ENCODE results near the gene GPR146.

GPR146 gene

GRCh38 chr7:1046722-1047679 lies 2.7 kb downstream of the GPR146 start:
- DNase-seq: peak; percentile 48

DNA sequence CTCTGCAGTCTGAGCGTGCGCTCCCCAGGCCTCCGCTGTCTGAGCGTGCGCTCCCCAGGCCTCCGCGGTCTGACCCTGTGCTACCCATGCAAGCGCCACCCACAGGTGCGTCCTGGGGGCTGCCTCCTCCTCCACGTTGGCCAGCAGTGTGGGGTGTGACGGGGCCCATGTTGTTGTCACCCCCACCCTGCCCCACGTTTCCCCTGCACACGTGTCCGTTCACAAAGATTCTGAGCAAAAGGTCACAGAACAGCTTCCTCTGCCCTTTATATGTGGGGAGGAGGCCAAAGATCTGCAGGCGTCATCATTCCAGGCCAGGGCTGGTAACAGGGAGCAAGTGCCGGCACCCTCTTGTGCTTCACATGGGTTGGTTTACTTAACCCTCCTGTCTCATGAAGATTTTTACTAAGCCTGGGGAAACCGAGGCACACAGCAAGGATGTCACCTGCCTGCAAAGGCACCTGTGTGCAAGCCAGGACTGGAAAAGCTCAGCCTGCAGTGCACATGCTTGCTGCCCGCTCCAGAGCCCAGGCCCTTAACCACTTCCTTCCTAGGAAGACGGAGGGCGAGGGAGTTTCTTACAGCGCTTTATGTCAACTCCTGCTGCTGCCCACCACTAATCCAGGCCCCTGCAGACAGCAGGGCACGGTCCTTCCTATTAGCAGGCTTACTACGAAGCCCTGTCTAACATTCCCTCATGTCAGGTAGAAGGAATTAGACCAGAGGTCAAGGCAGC lies 4.8 kb downstream of the GPR146 start:
- DNase-seq: no peak

DNA sequence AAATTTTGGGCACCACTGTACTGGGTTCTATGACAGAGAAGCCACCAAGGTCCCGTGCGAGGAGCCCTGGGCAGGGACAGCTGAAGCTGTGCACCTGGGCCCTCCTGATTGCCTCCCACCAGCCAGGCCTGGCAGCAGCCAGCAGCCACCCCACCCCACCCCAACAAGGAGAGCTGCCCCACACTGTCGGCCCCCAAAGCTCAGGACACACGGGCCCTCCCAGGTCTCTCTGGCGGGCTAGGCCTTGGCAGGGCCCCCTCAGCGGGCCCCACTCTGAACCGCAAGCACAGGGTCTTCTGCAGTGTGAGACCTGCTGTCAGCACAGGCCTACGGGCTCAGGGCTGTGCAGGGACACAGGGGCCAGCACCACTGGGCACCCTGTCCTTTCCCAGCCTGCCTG lies 5.5 kb downstream of the GPR146 start:
- no peak for DNase-seq

DNA sequence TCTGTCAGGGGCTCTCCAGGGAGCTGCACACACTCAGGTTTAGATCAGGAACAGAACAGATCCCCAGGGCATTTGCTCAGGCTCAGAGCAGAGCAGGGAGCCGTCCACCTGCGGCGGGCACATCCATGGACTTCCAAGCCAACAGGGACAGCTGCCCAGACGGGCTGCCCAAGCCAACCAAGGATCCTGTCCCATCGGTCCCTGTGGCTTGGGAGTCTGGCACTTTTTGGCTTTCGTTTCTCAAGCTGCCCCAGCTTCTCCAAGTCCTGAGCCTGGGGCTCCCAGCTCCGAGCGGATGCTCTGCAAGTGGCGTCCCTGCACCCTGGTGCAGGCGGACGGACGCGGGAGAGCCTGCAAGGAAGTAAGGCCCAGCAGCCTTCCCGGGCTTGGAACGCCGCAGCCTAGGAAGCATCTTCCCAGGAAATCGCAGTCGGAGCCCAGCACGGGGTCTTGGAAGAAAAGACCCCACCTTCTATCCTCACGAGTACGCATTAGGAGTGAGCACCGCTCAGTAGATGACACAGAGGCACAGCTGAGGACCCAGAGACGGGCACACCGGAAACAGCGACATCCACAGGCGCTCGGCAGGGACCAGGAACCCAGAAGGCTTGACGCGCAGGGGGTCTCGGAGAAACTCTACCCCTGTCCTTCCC lies 6.0 kb downstream of the GPR146 start:
- DNase-seq: no peak

GRCh38 chr7:1050956-1051690 lies 6.8 kb downstream of the GPR146 start:
- no peak for DNase-seq

DNA sequence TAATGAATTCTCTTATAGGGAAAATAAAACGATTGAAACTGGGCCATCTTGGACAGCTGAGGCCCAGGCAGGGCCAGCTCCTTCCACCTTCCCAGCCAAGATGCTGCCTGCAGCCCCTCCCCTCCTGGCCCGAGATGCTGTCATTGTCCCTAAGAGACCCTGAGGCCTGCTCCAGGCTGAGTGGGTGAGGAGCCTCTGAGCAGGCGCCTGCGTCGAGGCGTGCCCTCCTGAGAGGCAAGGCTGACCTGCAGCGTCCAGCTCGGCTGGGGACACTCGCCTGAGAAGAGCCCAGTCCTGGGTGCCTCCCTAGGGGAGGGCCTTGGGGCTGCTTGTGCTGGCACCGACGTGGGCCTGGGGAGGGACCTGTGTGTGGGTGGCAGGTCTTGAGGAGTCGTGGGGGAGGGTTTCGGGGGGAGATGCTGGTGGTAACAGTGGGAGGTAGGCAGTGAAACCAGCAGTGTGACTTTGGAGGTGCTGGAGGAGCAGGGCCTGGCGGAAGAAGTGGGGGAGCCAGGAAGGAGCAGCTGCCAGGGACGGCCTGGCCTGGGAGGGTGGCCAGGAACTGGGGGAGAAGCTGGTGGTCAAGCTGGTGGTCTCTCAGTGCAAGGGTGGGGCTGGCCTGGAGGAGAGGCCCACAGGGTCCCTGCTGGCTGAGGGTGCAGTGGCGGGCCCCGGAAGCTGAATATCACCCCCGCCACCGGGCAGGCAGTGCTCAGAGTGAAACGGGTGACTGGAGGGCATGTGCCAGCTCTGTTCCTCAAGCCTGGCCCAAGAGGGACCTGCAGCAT lies 7.9 kb downstream of the GPR146 start:
- DNase-seq: no peak

DNA sequence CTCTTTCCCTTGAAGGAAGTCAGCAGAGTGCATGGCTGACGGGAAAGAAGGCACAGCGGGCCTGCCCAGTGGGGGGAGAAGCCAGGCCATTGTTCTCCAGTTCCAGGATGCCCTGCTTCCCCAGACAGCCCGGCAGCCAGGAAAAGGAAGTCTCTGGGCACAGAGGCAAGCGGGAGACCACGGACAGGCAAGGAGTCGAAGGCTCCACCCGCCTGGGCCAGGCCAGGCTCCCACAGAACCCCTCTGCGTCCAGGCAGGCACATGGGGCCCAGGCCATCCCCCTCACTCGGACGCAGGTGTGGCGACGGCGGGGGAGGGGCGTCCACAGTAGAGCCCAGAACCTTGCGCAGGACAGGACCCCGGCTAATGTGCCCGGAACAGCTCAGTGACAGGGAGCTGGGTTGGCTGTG lies 8.7 kb downstream of the GPR146 start:
- DNase-seq: no peak

DNA sequence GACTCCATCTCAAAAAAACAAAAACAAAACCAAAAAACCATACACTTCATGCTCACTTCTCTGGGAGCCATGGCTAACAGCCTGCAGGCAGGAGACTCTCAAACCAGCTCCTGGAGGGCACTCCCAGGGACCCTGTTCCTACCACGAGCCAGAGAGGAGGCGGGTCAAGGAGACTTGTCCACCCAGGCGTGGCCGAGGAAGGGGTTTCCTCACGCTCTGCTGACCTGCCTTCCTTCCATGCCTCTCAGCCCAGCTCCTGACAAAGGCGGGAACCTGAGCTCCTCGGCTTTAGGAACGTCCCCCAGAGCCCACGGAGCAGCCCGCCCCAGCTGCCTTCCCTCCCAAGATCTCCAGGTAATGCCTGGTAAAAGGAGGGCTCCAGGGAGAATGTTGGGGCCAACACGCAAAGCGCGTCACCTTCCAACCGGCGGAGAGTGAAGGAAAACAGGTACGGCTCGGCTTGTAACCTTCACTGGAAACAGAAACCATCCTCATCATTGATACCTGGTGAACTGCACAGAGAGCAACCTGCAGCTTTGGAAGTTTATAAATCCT lies 9.5 kb downstream of the GPR146 start:
- no peak for DNase-seq

DNA sequence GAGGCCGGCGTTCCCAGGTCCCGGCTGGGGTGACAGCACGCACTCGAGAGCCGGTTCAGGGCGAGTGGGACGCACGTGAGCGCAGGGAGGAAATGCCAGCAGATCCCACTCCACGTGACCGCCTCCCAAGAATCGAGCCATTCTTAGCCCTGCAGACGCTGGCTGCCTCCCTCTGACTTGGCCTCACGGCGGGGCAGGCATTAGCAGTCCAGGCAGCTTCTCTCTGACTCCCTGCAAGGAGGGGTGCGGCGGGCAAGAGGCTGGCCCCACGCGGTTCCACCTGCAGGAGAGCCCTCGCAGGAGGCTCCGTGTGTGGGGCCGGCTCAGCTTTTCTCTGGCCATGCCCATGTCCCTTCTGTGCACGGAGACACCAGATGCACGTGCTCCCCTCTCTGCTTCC lies 10.1 kb downstream of the GPR146 start:
- DNase-seq: no peak

- peak; percentile 59 for DNase-seq
Measured at GRCh38 chr7:1054861-1055450, 10.6 kb downstream of the GPR146 start.

- no peak for DNase-seq
Measured at GRCh38 chr7:1055491-1055955, 11.2 kb downstream of the GPR146 start.

DNA sequence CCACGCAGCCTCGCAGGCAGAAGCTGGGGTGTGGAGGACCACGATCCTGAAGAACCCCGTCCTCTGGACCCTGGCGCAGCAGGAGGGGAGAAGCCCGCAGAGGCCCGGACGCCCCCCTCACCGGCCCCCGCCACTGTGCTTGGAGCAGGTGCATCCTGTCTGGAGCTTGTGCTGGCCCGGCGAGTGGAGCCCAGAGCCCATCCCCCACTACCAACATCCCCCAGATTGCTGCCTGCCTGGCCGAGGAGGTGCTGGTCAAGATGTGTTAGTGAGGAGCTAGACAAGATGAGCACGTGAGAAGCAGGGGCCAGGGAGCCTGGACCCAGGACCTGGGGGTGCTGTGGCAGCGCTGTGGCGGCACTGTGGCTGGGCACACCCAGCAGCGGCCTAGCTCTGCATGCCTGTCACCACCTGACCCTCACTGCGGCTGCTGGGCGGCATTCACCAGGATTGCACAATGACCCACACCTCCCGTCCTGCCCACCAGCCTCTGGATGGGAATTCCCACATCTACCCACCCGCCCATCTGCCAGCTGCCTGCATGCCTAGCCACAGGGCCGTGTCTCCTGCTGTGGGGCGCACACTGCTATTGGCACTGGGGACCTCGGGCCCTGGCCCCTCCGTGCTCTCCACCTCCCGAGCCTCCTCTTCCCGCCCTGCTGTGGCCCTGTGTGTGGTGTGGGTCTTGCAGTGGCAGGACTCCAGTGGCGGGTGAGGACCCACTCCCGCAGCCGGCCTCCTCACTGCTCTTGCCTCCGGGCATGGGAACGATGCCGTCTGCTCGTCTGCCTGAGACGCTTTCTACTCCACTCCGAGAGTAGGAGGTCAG lies 11.8 kb downstream of the GPR146 start:
- no peak for DNase-seq

GRCh38 chr7:1056785-1057410 lies 12.6 kb downstream of the GPR146 start:
- no peak for DNase-seq

GRCh38 chr7:1057416-1058291 lies 13.3 kb downstream of the GPR146 start:
- DNase-seq: no peak

DNA sequence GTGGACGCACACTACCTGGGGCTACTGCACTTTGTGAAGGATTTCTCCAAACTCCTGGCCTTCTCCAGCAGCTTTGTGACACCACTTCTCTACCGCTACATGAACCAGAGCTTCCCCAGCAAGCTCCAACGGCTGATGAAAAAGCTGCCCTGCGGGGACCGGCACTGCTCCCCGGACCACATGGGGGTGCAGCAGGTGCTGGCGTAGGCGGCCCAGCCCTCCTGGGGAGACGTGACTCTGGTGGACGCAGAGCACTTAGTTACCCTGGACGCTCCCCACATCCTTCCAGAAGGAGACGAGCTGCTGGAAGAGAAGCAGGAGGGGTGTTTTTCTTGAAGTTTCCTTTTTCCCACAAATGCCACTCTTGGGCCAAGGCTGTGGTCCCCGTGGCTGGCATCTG lies 14.0 kb downstream of the GPR146 start:
- DNase-seq: no peak

DNA sequence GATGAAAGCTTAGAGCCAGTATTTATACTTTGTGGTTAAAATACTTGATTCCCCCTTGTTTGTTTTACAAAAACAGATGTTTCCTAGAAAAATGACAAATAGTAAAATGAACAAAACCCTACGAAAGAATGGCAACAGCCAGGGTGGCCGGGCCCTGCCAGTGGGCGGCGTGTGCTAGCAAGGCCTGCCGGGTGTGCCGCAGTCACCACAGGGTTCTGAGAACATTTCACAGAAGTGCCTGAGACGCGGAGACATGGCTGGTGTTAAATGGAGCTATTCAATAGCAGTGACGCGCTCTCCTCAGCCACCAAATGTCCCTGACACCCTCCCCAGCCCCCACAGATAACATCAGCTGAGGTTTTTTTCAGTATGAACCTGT lies 14.5 kb downstream of the GPR146 start:
- no peak for DNase-seq

DNA sequence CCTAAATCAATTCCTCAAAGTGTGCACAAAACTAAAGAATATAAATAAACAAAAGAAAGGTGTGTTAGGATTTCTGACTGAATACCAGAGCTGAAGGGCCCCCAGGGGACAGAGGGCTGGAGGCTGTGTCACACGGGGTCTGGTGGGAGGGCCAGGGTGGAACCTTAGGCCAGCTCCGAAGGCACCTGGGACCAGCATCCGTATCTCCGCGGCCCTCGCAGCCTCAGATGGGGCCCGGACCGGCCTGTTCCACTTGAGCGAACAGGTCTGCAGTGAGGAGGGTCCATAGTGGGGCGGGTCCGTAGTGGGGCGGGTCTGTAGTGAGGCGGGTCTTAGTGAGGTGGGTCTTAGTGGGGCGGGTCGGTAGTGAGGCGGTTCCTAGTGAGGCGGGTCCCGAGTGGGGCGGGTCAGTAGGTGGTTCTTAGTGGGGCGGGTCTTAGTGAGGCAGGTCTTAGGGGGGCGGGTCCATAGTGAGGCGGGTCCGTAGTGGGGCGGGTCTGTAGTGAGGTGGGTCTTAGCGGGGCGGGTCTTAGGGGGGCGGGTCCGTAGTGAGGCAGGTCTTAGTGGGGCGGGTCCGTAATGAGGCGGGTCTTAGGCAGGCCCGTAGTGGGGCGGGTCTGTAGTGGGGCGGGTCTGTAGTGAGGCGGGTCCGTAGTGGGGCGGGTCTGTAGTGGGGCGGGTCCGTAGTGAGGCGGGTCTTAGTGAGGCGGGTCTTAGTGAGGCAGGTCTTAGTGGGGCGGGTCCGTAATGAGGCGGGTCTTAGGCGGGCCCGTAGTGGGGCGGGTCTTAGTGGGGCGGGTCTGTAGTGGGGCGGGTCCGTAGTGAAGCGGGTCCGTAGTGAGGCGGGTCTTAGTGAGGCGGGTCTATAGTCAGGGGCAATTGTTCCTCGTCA lies 15.1 kb downstream of the GPR146 start:
- no peak for DNase-seq

Data from activated T-cell treated with anti-CD3 and anti-CD28 coated beads, Interleukin-2, amount 50 U/mL, for 1 hour (primary cell).